ENCODE measurements around the gene APOL6. TPM values are rescaled to one million over a fixed set of nuclear protein-coding genes. Genes with fewer than 3 reads are reported as not detected.

The APOL6 gene
- total and polyA plus RNA-seq, 2 of the 4 experiments (the other 2 are of a cell fraction) = 1.2 to 7.2 TPM

DNA sequence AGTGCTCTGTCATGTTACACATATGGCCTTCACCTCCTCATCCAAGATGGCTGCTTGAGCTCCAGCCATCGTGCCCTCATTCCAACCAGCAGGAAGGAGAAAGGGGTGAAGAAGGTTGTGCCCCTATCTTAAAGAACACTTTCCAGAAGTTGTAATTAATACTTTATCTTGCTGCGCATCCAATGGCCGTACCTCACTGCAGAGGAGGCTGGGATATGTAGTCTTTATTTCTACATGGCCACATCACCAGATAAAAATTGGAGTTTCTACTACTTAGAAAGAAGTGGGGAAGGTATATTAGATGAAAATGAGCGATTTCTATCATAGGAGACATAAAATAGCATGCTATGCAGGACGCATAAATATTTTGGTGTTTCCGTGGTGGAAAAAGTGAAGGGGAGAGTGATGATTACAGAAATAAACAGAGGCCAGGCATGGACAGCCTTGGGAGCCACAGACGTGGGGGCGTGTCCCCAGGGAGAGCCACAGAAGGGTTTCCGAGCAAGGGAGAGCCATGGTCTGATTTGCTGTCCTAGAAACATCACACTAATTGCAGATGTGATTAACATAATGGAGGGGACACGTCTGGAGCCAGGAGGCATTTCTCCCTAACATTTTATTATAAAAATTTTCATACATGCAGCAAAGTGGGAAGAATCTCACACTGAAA lies 22.3 kb upstream of the APOL6 start:
- CTCF ChIA-PET = no interaction called here
- no peak for TF ChIP-seq MXI1 (IDR thresholded peaks at IDR 0.05; ENCODE audit: borderline replicate concordance, low read depth, low read length)
- TF ChIP-seq MAFK (IDR thresholded peaks at IDR 0.05; ENCODE audit: low read depth, low read length) = no peak
- TF ChIP-seq CEBPB (IDR thresholded peaks at IDR 0.05; ENCODE audit: low read depth, low read length) = no peak
- TF ChIP-seq, protein P1, sequence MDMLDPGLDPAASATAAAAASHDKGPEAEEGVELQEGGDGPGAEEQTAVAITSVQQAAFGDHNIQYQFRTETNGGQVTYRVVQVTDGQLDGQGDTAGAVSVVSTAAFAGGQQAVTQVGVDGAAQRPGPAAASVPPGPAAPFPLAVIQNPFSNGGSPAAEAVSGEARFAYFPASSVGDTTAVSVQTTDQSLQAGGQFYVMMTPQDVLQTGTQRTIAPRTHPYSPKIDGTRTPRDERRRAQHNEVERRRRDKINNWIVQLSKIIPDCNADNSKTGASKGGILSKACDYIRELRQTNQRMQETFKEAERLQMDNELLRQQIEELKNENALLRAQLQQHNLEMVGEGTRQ (IDR thresholded peaks at IDR 0.05; ENCODE audit: low read depth, low read length) = no peak
- TF ChIP-seq RFX5 (IDR thresholded peaks at IDR 0.05; ENCODE audit: low read depth, low read length) = no peak
- TF ChIP-seq, protein P2, sequence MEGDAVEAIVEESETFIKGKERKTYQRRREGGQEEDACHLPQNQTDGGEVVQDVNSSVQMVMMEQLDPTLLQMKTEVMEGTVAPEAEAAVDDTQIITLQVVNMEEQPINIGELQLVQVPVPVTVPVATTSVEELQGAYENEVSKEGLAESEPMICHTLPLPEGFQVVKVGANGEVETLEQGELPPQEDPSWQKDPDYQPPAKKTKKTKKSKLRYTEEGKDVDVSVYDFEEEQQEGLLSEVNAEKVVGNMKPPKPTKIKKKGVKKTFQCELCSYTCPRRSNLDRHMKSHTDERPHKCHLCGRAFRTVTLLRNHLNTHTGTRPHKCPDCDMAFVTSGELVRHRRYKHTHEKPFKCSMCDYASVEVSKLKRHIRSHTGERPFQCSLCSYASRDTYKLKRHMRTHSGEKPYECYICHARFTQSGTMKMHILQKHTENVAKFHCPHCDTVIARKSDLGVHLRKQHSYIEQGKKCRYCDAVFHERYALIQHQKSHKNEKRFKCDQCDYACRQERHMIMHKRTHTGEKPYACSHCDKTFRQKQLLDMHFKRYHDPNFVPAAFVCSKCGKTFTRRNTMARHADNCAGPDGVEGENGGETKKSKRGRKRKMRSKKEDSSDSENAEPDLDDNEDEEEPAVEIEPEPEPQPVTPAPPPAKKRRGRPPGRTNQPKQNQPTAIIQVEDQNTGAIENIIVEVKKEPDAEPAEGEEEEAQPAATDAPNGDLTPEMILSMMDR (conservative IDR thresholded peaks at IDR 0.05; ENCODE audit: low read depth, low read length) = no peak
- no peak for TF ChIP-seq RAD21 (IDR thresholded peaks at IDR 0.05; ENCODE audit: low read length)
- TF ChIP-seq, protein P3, sequence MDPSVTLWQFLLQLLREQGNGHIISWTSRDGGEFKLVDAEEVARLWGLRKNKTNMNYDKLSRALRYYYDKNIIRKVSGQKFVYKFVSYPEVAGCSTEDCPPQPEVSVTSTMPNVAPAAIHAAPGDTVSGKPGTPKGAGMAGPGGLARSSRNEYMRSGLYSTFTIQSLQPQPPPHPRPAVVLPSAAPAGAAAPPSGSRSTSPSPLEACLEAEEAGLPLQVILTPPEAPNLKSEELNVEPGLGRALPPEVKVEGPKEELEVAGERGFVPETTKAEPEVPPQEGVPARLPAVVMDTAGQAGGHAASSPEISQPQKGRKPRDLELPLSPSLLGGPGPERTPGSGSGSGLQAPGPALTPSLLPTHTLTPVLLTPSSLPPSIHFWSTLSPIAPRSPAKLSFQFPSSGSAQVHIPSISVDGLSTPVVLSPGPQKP (IDR thresholded peaks at IDR 0.05; ENCODE audit: borderline replicate concordance, low read depth, low read length) = no peak
- no peak for TF ChIP-seq NFE2L2 (IDR thresholded peaks at IDR 0.05; ENCODE audit: low read depth, low read length)
- TF ChIP-seq FOS (IDR thresholded peaks at IDR 0.05; ENCODE audit: low read depth, low read length) = no peak
- no peak for TF ChIP-seq BHLHE40 (IDR thresholded peaks at IDR 0.05; ENCODE audit: low read depth, low read length)
- no peak for TF ChIP-seq MAZ (IDR thresholded peaks at IDR 0.05; ENCODE audit: borderline replicate concordance, low read depth, low read length)
- no peak for TF ChIP-seq POLR2A (IDR thresholded peaks at IDR 0.05; ENCODE audit: low read depth, low read length)
- TF ChIP-seq SMC3 (IDR thresholded peaks at IDR 0.05; ENCODE audit: low read depth, low read length) = no peak
- no peak for TF ChIP-seq CHD1 (IDR thresholded peaks at IDR 0.05; ENCODE audit: low read depth, low read length)

More for the DNA sequence above, 22.3 kb upstream of the APOL6 start:
- Histone ChIP-seq H3K56ac (ENCODE audit: extremely low read depth, insufficient read depth, low read length) (no peak overlapping the region), H2BK5ac (ENCODE audit: low read depth, low read length, poor library complexity, severe bottlenecking) (no peak overlapping the region), H3K4me2 (ENCODE audit: low read depth, low read length) (no peak overlapping the region), H3K36me3 (ENCODE audit: control insufficient read depth, insufficient read depth, low read length) (no peaks in the 10 kb centered on the region), H2AK5ac (ENCODE audit: low read depth, low read length) (no peak overlapping the region), H2BK20ac (ENCODE audit: low read depth, low read length) (no peak overlapping the region), H3K4me1 (ENCODE audit: control insufficient read depth, insufficient read depth, low read length) (peaks cover 11% of the 10 kb centered on the region), H3K9me1 (ENCODE audit: insufficient read depth, low read length) (peaks cover 10% of the 10 kb centered on the region), H4K8ac (ENCODE audit: low read depth in 2 of 2, low read length in 2 of 2) (no peak overlapping the region), H3K18ac (ENCODE audit: low read depth, low read length) (no peak overlapping the region), H2AFZ (replicated peaks; ENCODE audit: low read length, poor library complexity) (no peak overlapping the region), H4K20me1 (ENCODE audit: insufficient read depth, low read length) (no peaks in the 10 kb centered on the region), H3K9ac (ENCODE audit: low read depth, low read length) (no peak overlapping the region), H2BK120ac (ENCODE audit: low read depth, low read length) (no peak overlapping the region), H4K91ac (ENCODE audit: insufficient read depth, low read depth, low read length) (no peak overlapping the region; the same call in 1 of the 2 replicates), H2BK15ac (ENCODE audit: low read depth, low read length) (no peak overlapping the region), H3K27ac (ENCODE audit: insufficient read depth, low read length) (no peak overlapping the region), H3K9me3 (ENCODE audit: control insufficient read depth, insufficient read depth, low read length) (no peaks in the 10 kb centered on the region), H3K4ac (ENCODE audit: low read depth, low read length) (no peak overlapping the region; the same call in 1 of the 2 replicates), H3K4me3 (ENCODE audit: insufficient read depth, low read depth, low read length) (no peak overlapping the region), H3K14ac (replicated peaks; ENCODE audit: low read depth, low read length) (no peak overlapping the region), H3K27me3 (ENCODE audit: control insufficient read depth, insufficient read depth, low read length) (no peaks in the 10 kb centered on the region; the same call in 1 of the 2 replicates), H3K23ac (ENCODE audit: low read depth, low read length) (no peak overlapping the region), H2AK9ac (replicated peaks; ENCODE audit: low read depth, low read length, poor library complexity) (no peak overlapping the region), H3K79me1 (ENCODE audit: low read depth in 1 of 2, low read length in 2 of 2) (peaks cover 3 to 14% of the 10 kb centered on the region in 2 experiments; a peak in 3 of 4 replicates), H4K5ac (ENCODE audit: low read depth, low read length) (no peak overlapping the region)
- ATAC-seq (ENCODE audit: low read depth) (no peak), DNase-seq (no peak)
- intact Hi-C loops (cut with micrococcal nuclease) (loop anchor here (5.0 kb wide), 1 partner anchor 401 kb away; the partner anchor contains the start of gene RBFOX2), in situ Hi-C loops (cut with MboI; ENCODE audit: low sequenced_read_pairs) (loop anchor here (5.0 to 10.0 kb wide), 2 partner anchors 296 to 499 kb away; no protein-coding TSS in a partner anchor), dilution Hi-C loops (cut with HindIII; ENCODE audit: low sequenced_read_pairs, unreplicated experiment) (no loop called here)
- BruUV-seq (replicated peaks) = no TSS peak
- POLR2A ChIA-PET (ENCODE audit: unreplicated experiment) = no interaction called here
- 28% methylated on average over 2 of the region's 10 CpGs; no CpG with 5 or more reads in 1 of the 2 experiments for WGBS, 2 experiments (ENCODE audit: extremely low coverage in 2 of 2, insufficient read length in 1 of 2)
